GM06990 (cell line): ENCODE data around the gene GNB2.

ENCODE experiments used
- DNase-seq: peaks from one replicate; pipeline ENCODE4 v3.0.0-alpha.2; 2011; ENCODE audit not compliant: insufficient read length; ENCODE audit errors: extremely low read depth
- H3K27me3 ChIP-seq: replicated peaks from 2 replicates; pipeline ENCODE4 v1.6.0; 2011; ENCODE audit warnings: low read length; ENCODE audit not compliant: control insufficient read depth, insufficient read depth
- H3K36me3 ChIP-seq: 2 replicates; pipeline ENCODE4 v1.5.1; 2011; ENCODE audit warnings: low read length; ENCODE audit not compliant: control insufficient read depth, insufficient read depth
- H3K4me3 ChIP-seq: replicated peaks from 2 replicates; pipeline ENCODE4 v1.5.1; 2011; ENCODE audit warnings: low read depth, mild to moderate bottlenecking, control low read depth, low read length
- CTCF ChIP-seq: IDR thresholded peaks from 2 replicates; pipeline ENCODE4 v1.5.1; 2011; ENCODE audit warnings: low read length, control low read depth, mild to moderate bottlenecking, inconsistent platforms; ENCODE audit not compliant: insufficient read depth, poor library complexity, severe bottlenecking

GNB2 gene

GRCh38 chr7:100683659-100684533 is 10.4 kb downstream of the GNB2 start:
- Histone ChIP-seq H3K36me3 (peaks cover 54% of the 10 kb centered on the region), H3K4me3 (no peak overlapping the region), H3K27me3 (no peaks in the 10 kb centered on the region)
- no peak for DNase-seq
- no peak for TF ChIP-seq CTCF

DNA sequence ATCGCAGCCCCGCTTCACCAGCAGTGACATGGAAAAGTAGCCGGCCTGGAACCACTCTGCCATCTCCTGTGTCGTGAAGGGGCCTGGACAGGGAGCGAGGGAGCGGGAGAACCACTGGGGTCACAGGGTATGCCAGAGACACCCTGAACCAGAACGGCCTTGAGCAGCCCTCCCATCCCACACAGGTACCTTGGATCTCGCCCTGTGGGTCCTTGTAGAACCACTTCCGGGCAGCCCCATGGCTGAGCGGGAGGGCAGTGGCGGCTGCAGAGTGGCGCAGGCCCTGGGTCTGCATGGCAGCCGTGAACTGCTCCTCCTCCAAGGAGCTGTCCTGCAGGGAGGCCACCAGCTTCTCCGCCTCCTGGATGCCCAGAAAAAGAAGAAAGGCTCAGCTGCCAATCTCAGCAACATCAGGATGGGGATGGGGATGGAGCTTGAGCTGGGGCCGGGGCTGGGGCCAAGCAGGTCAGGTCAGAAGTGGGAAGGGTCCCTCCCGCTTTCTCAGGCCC is 11.0 kb downstream of the GNB2 start:
- no peak for DNase-seq
- Histone ChIP-seq H3K36me3 (peaks cover 53% of the 10 kb centered on the region), H3K4me3 (no peak overlapping the region), H3K27me3 (no peaks in the 10 kb centered on the region)
- no peak for TF ChIP-seq CTCF

- Histone ChIP-seq H3K36me3 (peaks cover 52% of the 10 kb centered on the region), H3K27me3 (no peaks in the 10 kb centered on the region), H3K4me3 (no peak overlapping the region)
- no peak for TF ChIP-seq CTCF
- DNase-seq: no peak
These were observed 11.6 kb downstream of the GNB2 start for GRCh38 chr7:100685049-100685605.

DNA sequence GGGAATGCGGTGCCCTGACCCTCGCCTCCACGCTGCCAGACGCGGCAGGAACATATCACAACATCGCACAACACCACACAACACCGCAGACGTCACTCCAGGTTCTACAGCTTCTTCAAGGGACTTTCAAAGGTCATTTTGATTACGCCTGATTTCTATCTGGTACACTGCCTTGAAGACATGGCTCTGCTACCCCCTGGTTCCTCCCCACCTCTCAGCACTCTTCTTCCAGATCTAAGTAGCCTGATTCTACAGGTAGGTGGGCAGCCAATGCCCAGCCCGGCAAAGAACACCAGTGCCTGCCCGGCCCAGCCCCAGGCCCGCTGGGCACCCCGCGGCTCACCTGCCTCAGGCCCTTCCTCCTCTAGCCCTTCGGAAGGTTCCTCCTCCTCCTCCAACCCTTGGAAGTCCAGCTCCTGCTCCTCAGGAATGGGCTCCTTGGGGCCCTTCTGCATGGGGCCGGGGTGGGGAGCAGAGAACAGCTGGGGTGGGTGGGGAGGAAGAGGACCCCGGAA is 12.1 kb downstream of the GNB2 start:
- no peak overlapping the region for H3K4me3 ChIP-seq
- peaks cover 46% of the 10 kb centered on the region for H3K36me3 ChIP-seq
- no peak for TF ChIP-seq CTCF
- no peak for DNase-seq
- no peaks in the 10 kb centered on the region for H3K27me3 ChIP-seq

DNA sequence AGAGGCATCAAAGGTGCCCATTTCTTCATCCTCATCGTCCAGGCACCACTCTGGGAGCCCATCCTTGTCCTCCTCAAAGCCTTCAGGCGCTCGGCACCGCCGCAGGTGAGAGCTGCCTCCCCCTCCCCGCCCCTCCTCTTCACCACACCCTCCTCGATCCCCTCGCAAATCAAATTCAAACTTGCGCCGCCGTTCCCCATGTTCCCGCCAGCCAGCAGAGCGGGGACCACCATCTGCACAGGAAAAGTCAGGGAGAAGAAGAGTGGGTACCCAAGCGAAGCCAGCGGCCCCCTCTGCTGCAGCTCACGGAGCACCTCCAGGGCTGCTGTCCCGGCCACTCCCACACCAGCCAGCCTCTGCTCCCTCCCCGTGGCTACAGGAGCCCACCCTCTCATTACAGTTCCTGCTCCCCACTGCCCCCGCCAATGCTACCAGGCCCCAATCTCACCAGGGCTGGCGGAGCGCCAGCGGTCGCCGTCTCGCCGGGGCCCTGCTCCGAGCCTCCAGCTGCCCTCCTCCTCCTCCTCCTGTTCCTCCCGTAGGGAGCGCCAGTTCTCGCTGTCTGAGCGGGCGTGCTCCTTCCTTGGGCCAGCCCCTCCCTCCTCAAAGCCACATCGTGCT is 12.8 kb downstream of the GNB2 start:
- H3K36me3 ChIP-seq: peaks cover 45% of the 10 kb centered on the region

More for the DNA sequence above, 12.8 kb downstream of the GNB2 start:
- no peak overlapping the region for H3K4me3 ChIP-seq
- no peak for TF ChIP-seq CTCF
- no peak for DNase-seq
- no peaks in the 10 kb centered on the region for H3K27me3 ChIP-seq
